MV-4-11 (cell line): ENCODE data around the gene YAE1.

ENCODE experiments used
- DNase-seq: peaks from one replicate; lab custom pipeline; 2025; lab: John Stamatoyannopoulos, UW

The YAE1 gene

DNA sequence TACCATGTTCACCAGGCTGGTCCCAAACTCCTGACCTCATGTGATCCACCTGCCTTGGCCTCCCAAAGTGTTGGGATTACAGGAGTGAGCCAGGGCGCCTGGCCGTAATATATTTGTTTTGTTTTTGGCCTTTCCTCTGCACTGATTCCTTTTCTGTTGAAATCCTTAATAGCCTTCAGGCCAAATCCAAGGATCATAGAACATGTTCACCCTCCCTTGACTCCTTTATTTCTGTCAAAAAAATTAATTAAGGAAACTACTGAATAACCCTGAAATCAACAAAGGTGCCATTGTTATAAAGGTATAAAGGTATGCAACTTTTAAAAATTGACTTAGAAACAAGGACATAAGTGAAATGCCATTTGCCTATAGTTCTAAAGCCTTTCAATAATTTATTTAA is 41.7 kb downstream of the YAE1 start:
- DNase-seq, result no peak

DNA sequence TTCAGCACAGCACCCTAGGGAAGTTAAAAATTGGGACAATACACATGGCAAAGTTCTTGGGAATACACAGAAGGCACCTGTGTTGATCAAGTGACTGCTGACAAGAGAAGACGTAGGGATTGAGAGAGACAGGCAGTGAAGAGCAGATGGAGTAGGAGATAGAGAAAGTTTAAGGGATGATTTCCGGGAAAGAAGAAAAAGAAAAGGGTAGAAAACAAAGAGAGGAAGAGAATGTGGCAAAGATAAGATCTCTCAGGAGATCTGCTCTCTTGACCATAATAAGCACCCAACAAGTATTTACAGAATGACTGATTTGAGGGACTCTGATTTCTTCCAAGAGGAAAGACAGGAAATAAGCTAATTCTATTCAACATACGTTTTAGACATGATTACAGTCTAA is 42.1 kb downstream of the YAE1 start:
- DNase-seq, result no peak

DNA sequence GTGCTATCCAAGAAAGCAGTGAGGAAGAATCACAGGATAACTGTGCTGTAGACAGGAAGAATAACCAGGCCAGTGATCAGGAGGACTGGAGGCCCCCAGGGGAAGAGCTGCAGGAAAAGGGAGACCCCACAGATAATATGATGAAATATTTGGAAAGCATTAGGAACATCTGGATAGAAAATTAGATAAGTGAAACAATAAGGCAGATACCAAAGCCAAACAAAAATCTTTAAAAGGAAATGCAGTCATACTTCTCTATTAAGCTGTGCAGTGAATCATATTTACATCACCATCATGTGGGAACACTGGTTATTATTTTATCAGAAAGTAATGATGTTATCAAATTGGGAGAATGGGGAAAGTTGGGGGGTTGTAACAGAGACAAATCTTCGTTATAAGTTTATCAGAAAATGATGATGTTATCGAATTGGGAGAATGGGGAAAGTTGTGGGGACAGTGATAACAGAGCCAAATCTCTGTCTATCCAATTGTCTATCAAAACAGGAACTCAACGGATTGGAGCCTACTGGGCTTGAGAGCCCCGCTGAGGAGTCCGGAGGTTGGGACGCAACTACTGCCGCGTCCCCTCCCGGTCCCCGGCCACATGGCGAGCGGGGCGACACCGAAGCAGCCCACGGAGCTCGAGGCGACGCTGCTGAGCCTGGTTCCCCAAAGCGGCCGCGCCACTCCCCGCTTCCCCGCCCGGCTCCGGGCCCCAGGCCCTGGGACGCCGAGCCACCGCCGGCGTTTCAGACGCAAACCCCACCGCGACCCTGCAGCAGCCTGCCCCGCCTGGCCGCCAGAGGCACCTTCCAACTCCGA is 43.1 kb downstream of the YAE1 start:
- DNase-seq, result no peak

- no peak for DNase-seq
Measured at GRCh38 chr7:39609935-39610263, 43.7 kb downstream of the YAE1 start.

- DNase-seq, result no peak
Measured at GRCh38 chr7:39613577-39613976, 47.4 kb downstream of the YAE1 start.

GRCh38 chr7:39614299-39614698 is 48.1 kb downstream of the YAE1 start:
- no peak for DNase-seq

DNA sequence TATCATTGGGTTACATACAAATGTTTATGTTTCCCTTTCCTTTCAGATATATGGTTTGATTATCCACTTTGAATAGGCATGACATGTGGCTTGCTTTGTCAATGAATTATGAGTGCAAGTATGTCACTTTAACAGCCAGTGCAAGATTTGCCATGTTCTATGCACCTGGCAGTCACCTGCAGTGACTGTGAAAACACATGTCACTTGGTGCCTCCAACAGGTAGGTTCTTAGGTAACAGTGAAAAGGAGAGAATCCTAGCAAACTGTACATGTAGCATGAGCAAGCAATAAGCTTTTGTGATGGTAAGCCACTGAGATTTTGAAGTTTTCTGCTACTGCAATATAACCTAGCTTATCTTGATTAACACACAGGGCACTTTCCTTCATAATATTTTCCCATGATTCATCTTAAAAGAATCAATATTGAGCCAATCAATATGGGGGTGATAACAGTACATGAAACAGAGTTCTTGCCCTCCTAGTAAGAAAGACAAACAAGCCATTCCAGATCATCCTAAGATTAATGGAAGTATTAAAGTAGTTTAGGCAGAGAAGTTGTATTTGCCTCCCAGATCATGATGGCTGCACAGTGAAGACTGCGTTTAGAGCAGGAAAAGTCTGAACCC is 49.3 kb downstream of the YAE1 start:
- DNase-seq, result no peak

DNA sequence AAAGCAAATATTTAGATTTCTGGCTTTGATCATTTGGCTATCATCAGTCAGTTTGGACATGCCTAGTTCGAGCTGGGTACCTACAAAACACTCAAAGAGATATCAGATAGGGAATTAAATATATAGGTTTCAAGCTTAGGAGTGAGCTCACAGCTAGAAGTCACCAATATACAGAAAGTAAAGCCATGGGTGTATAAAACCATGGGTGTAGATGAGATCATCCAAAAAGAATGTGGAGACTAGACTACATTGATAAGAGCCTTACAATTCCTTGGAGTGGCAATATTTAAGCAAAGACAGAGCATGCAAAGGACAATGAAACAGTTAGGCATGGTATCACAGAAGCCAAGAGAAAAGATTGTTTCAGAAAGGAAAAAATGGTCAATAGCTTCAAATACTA is 49.9 kb downstream of the YAE1 start:
- DNase-seq, result no peak

GRCh38 chr7:39617005-39617404 is 50.8 kb downstream of the YAE1 start:
- no peak for DNase-seq

GRCh38 chr7:39618868-39619267 is 52.7 kb downstream of the YAE1 start:
- no peak for DNase-seq

DNA sequence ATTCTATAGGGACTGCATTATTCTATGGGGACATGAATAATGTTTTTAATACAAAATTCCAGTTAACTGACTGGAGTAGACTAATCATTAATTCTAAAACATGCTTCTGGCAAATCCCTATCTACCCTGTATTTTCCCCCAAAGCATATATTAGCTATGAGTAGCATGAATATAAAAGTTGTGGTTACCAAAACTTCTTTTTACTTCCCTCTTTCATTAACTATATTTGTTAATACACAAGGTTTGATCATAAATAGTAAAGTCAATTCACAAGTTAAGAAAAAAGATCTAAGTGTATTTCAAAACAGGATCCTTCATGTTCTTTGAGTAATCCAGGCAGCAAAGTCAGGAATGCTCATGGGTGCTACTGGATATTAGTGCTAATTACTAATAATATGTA is 54.3 kb downstream of the YAE1 start:
- DNase-seq, result no peak

GRCh38 chr7:39621261-39621660 is 55.1 kb downstream of the YAE1 start:
- DNase-seq, result no peak

DNA sequence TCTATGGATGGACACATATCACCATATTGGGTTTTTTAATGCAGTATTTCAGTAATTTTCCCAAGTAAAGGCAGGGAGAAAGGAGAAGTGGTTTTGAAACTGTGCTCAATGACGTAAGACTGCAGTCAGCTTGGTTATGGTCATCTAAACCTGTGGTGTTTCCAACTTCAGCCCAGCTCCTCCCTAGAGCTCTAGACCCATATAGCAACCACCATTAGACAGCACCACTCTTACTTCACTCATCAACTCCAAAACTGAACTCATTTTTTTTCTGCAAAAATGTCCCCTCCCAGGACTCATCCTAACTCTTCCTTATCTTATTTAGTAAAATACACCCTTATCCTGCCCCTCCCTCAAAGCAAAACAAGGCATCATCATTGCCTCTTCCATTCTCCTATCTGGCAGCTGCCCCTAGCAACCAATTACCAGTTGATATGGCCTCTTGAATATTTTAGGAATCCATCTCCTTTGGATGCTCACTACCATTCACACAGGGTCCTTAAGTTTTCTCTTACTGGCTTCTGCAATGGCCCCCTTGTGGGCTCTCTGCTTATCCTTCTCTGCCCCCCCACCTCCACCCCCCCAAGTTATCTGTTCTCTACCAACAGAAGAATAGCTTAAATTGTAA is 55.7 kb downstream of the YAE1 start:
- DNase-seq, result peak; percentile 93
